HepG2 (cell line): ENCODE measurements around the gene SLC17A9. TPM values are rescaled to one million over a fixed set of nuclear protein-coding genes. Genes with fewer than 3 reads are reported as not detected.

ENCODE experiments used
- HNRNPK ChIP-seq: fragments of 200-400 bp; formaldehyde crosslinking; IDR thresholded peaks from 2 replicates; pipeline ENCODE4 v1.6.1; 2018; ENCODE audit warnings: low read length, low read depth, moderate library complexity, mild to moderate bottlenecking; ENCODE audit not compliant: poor library complexity, severe bottlenecking
- KLF6 ChIP-seq: IDR thresholded peaks from 2 replicates; pipeline ENCODE4 v1.8.0; 2016; ENCODE audit warnings: missing biosample characterization, missing genetic modification reagents
- NFKB2 ChIP-seq: sonication (generic); formaldehyde crosslinking; IDR thresholded peaks from 2 replicates; pipeline ENCODE4 v1.4.0; 2020; ENCODE audit warnings: missing genetic modification reagents, borderline replicate concordance
- NFRKB ChIP-seq: fragments of 450-650 bp; IDR thresholded peaks from 2 replicates; pipeline ENCODE4 v1.6.1; 2017
- PLRG1 ChIP-seq: fragments of 450-650 bp; conservative IDR thresholded peaks from 2 replicates; pipeline ENCODE4 v1.6.1; 2016
- RARA ChIP-seq: IDR thresholded peaks from 2 replicates; pipeline ENCODE4 v1.6.1; 2016; ENCODE audit warnings: missing genetic modification reagents, missing compliant biosample characterization
- SNRNP70 ChIP-seq: fragments of 200-400 bp; formaldehyde crosslinking; IDR thresholded peaks from 2 replicates; pipeline ENCODE4 v1.6.1; 2017; ENCODE audit warnings: mild to moderate bottlenecking, low read depth, low read length, moderate library complexity
- ZMAT3 ChIP-seq: sonication (generic); formaldehyde crosslinking; conservative IDR thresholded peaks from 2 replicates; pipeline ENCODE4 v1.7.0; 2021; ENCODE audit warnings: missing genetic modification reagents
- ZMYM3 ChIP-seq: sonication (generic); formaldehyde crosslinking; IDR thresholded peaks from 2 replicates; pipeline ENCODE4 v1.5.1; 2020; ENCODE audit warnings: mild to moderate bottlenecking, missing genetic modification reagents
- ZNF260 ChIP-seq: sonication (generic); formaldehyde crosslinking; IDR thresholded peaks from 2 replicates; pipeline ENCODE4 v1.4.0; 2020; ENCODE audit warnings: missing genetic modification reagents, low read depth, mild to moderate bottlenecking, borderline replicate concordance
- ZNF530 ChIP-seq: sonication (generic); formaldehyde crosslinking; IDR thresholded peaks from 2 replicates; pipeline ENCODE4 v1.5.0; 2020; ENCODE audit warnings: low read depth, mild to moderate bottlenecking, missing genetic modification reagents
- ZNF569 ChIP-seq: sonication (generic); formaldehyde crosslinking; IDR thresholded peaks from 2 replicates; pipeline ENCODE4 v1.5.0; 2020; ENCODE audit warnings: mild to moderate bottlenecking, missing genetic modification reagents, moderate library complexity, borderline replicate concordance
- ZNF629 ChIP-seq: sonication (generic); formaldehyde crosslinking; conservative IDR thresholded peaks from 2 replicates; pipeline ENCODE4 v1.5.0; 2020; ENCODE audit warnings: missing genetic modification reagents
- ZNF839 ChIP-seq: sonication (generic); formaldehyde crosslinking; IDR thresholded peaks from 2 replicates; pipeline ENCODE4 v1.4.0; 2020; ENCODE audit warnings: missing genetic modification reagents, mild to moderate bottlenecking, borderline replicate concordance
- polyA plus RNA-seq, 8 experiments: library from polyadenylated mRNA; depleted of rRNA in 3 of 8; stranded (reverse) in 7 of 8; unstranded in 1 of 8; fragments of >200 nt; fragmentation: Illumina TruSeq in 4 of 8; extraction: Trizol in 4 of 8; gene quantifications; 2 replicates each; pipeline versions ENCODE4 v1.2.1 to v1.2.3, GENCODE V29; 2011 to 2016; ENCODE audit warnings: low read depth in 4 of 8, missing spikeins in 1 of 8, mixed read lengths in 1 of 8; ENCODE audit not compliant: insufficient read depth in 1 of 8
- total RNA-seq, 5 experiments: library from RNA; depleted of rRNA; stranded (reverse); fragments of >200 nt; fragmentation: Illumina TruSeq; extraction: Trizol; gene quantifications; 2 replicates each; pipeline ENCODE4 v1.2.3, GENCODE V29; 2016; ENCODE audit warnings: low read depth in 1 of 5
- TF ChIP-seq, protein P1 (sequence below): sonication (generic); formaldehyde crosslinking; IDR thresholded peaks from 2 replicates; pipeline ENCODE4 v1.8.1; 2022; ENCODE audit warnings: mild to moderate bottlenecking, missing genetic modification reagents
- TF ChIP-seq, protein P2 (sequence below): sonication (generic); formaldehyde crosslinking; IDR thresholded peaks from 2 replicates; pipeline ENCODE4 v1.8.0; 2022; ENCODE audit warnings: missing genetic modification reagents, mild to moderate bottlenecking, borderline replicate concordance
- TF ChIP-seq, protein P3 (sequence below): sonication (generic); formaldehyde crosslinking; IDR thresholded peaks from 2 replicates; pipeline ENCODE4 v1.4.0; 2020; ENCODE audit warnings: missing genetic modification reagents, mild to moderate bottlenecking, borderline replicate concordance
- TF ChIP-seq, protein P4 (sequence below): sonication (generic); formaldehyde crosslinking; IDR thresholded peaks from 2 replicates; pipeline ENCODE4 v1.5.0; 2020; ENCODE audit warnings: missing genetic modification reagents, mild to moderate bottlenecking, borderline replicate concordance
- TF ChIP-seq, protein P5 (sequence below): fragments of 450-650 bp; IDR thresholded peaks from 2 replicates; pipeline ENCODE4 v1.6.1; 2017

The SLC17A9 gene
- total and polyA plus RNA-seq, 2 of the 13 experiments (the other 11 are each of a cell fraction or from before 2014, with no cell fraction given) = 110 to 191 TPM

DNA sequence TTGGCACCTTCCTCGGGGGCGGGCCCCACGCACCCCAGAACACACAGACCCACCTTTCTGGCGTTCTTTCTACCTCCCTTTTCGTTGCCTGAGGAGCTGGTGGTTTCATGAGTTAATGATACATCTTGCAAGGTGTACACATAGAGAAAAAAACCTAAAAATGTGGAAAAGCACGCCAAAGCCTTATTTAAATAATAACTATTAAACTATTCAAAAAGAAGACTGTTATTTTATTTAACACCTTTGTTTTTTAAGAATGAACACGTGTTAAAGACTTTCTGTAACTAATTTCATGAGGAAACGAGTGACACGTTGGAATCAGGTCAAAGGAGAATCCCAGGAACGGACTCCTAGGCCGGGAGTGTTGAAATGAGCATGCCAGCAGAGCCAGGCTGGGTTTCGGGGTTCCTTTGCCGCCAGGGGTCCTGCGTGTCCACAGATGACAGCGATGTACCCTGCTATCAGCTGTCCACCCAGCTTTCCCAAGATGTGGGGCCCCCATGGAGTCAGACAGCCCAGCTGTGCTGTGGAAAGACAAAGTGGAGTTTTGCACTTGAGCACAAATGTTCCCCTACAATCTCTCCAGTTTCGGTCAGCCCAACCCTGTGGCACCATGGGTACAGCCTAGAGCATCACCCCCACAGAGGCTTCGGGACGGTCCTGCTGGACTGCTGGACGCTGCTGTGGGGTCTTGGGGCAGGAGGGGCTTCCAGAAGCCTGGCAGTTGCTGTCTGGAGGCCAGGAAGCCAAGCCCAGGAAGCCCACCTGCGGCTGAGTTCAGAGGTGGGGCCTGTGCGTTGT lies 16.1 kb downstream of the SLC17A9 start (continued):
- TF ChIP-seq, protein P1, sequence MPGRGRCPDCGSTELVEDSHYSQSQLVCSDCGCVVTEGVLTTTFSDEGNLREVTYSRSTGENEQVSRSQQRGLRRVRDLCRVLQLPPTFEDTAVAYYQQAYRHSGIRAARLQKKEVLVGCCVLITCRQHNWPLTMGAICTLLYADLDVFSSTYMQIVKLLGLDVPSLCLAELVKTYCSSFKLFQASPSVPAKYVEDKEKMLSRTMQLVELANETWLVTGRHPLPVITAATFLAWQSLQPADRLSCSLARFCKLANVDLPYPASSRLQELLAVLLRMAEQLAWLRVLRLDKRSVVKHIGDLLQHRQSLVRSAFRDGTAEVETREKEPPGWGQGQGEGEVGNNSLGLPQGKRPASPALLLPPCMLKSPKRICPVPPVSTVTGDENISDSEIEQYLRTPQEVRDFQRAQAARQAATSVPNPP (CRISPR knock-in tag) = no peak
- TF ChIP-seq SNRNP70 (no peak), RARA (CRISPR knock-in tag) (peak; percentile 6; the same call in 1 of the 2 replicates), ZMYM3 (no peak), PLRG1 (no peak), ZMAT3 (CRISPR knock-in tag) (peak; percentile 39; the same call in 1 of the 2 replicates), ZNF629 (CRISPR knock-in tag) (peak; percentile 26; the same call in 1 of the 2 replicates), ZNF569 (no peak), ZNF839 (CRISPR knock-in tag) (peak; percentile 93; the same call in 1 of the 2 replicates), NFKB2 (peak; percentile 70), HNRNPK (no peak), ZNF530 (CRISPR knock-in tag) (no peak), ZNF260 (CRISPR knock-in tag) (no peak), KLF6 (CRISPR knock-in tag) (no peak), NFRKB (no peak)
- TF ChIP-seq, protein P2, sequence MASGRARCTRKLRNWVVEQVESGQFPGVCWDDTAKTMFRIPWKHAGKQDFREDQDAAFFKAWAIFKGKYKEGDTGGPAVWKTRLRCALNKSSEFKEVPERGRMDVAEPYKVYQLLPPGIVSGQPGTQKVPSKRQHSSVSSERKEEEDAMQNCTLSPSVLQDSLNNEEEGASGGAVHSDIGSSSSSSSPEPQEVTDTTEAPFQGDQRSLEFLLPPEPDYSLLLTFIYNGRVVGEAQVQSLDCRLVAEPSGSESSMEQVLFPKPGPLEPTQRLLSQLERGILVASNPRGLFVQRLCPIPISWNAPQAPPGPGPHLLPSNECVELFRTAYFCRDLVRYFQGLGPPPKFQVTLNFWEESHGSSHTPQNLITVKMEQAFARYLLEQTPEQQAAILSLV (CRISPR knock-in tag) = 0 out of 2 replicates have a peak, but pooled peaks have one; percentile 9
- TF ChIP-seq, protein P3, sequence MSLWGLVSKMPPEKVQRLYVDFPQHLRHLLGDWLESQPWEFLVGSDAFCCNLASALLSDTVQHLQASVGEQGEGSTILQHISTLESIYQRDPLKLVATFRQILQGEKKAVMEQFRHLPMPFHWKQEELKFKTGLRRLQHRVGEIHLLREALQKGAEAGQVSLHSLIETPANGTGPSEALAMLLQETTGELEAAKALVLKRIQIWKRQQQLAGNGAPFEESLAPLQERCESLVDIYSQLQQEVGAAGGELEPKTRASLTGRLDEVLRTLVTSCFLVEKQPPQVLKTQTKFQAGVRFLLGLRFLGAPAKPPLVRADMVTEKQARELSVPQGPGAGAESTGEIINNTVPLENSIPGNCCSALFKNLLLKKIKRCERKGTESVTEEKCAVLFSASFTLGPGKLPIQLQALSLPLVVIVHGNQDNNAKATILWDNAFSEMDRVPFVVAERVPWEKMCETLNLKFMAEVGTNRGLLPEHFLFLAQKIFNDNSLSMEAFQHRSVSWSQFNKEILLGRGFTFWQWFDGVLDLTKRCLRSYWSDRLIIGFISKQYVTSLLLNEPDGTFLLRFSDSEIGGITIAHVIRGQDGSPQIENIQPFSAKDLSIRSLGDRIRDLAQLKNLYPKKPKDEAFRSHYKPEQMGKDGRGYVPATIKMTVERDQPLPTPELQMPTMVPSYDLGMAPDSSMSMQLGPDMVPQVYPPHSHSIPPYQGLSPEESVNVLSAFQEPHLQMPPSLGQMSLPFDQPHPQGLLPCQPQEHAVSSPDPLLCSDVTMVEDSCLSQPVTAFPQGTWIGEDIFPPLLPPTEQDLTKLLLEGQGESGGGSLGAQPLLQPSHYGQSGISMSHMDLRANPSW (CRISPR knock-in tag) = no peak
- TF ChIP-seq, protein P4, sequence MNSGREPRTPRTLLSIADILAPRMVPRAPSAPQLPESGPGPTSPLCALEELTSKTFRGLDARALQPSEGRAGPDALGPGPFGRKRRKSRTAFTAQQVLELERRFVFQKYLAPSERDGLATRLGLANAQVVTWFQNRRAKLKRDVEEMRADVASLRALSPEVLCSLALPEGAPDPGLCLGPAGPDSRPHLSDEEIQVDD (CRISPR knock-in tag) = no peak
- TF ChIP-seq, protein P5, sequence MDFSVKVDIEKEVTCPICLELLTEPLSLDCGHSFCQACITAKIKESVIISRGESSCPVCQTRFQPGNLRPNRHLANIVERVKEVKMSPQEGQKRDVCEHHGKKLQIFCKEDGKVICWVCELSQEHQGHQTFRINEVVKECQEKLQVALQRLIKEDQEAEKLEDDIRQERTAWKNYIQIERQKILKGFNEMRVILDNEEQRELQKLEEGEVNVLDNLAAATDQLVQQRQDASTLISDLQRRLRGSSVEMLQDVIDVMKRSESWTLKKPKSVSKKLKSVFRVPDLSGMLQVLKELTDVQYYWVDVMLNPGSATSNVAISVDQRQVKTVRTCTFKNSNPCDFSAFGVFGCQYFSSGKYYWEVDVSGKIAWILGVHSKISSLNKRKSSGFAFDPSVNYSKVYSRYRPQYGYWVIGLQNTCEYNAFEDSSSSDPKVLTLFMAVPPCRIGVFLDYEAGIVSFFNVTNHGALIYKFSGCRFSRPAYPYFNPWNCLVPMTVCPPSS = no peak
